ENCODE data around the gene IP6K1.

Gene IP6K1

DNA sequence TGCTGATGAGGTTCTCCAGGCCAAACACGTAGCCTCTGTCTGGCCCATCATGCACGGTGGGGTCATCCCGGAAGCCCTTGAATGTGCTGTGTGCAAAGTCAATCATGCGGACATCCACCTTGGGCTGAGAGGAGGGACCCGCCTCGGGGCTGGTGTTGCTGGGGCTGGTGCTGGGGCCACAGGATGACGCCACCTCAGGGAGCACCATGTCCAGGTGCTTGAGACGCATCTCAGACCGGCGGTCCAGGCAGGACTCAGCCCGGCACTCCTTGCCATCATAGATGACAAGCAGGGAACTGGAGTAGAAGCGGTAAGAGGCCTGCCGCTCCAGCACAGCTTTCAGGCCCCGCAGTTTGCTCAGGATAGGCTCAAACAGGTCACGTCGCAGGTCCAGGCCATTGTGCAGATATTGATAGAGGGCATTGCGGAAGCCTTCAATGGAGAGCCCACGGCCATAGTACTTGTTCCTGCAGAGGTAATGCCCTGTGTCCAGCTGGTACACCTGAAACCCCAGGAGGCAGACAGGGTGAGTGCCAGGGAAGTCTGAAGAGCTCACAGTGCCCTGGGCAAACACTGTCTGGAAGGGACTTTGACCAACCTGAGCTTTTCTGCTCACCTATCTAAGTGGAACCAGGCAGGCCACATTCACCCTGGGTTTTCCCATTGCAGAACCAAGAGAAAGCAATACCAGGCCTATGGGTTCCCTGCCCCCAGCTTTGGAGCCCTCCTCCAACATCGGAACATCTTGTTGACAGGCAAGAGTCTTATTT is 59.0 kb downstream of the IP6K1 start:
- FAIRE-seq = no peak
- TF ChIP-seq, protein P1, sequence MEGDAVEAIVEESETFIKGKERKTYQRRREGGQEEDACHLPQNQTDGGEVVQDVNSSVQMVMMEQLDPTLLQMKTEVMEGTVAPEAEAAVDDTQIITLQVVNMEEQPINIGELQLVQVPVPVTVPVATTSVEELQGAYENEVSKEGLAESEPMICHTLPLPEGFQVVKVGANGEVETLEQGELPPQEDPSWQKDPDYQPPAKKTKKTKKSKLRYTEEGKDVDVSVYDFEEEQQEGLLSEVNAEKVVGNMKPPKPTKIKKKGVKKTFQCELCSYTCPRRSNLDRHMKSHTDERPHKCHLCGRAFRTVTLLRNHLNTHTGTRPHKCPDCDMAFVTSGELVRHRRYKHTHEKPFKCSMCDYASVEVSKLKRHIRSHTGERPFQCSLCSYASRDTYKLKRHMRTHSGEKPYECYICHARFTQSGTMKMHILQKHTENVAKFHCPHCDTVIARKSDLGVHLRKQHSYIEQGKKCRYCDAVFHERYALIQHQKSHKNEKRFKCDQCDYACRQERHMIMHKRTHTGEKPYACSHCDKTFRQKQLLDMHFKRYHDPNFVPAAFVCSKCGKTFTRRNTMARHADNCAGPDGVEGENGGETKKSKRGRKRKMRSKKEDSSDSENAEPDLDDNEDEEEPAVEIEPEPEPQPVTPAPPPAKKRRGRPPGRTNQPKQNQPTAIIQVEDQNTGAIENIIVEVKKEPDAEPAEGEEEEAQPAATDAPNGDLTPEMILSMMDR (IDR thresholded peaks at IDR 0.05; ENCODE audit: insufficient read depth, missing control alignments) = no peak

DNA sequence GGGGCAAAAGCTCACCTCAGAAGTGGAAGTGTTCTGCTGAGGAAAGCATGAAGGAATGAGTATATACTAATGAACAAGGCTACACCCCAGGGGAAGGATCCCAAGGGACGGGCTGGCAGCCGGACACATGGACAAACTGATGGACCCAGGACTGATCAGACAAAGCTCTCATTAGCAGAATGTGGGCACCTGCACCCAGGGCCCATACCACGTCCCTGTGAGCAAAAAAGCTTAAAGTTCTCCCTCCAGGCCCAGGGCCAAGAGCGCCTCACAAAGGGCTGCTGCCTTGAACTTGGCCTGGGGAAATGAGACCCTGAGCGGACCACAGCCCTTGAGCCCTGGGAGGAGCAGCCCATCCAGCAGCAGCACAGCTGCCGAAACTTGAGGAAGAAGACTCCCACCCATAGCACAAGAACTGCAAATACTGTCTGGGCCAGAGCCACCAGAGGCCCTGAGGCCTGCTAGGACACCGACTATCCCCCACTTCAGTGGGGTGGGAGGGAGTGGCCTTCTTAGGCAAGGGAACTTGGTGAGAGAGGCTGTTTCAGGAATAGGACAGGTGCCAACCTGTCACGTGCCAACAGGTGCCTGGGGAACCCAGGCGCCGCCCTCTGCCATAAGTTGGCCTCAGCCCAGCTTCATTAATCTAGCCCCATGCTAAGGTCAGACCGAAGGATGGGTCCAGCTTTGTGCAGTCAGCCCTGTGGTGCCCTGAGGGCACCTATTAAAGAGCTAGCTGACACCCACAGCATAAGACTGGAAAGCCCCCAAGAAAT is 60.2 kb downstream of the IP6K1 start:
- TF ChIP-seq, protein P1 (IDR thresholded peaks at IDR 0.05; ENCODE audit: insufficient read depth, missing control alignments) = no peak
- FAIRE-seq (no peak), DNase-seq (ENCODE audit: insufficient read length, low spot score) (no peak)

More for the DNA sequence above, 59.0 kb downstream of the IP6K1 start:
- DNase-seq (ENCODE audit: insufficient read length, low spot score) = no peak

DNA sequence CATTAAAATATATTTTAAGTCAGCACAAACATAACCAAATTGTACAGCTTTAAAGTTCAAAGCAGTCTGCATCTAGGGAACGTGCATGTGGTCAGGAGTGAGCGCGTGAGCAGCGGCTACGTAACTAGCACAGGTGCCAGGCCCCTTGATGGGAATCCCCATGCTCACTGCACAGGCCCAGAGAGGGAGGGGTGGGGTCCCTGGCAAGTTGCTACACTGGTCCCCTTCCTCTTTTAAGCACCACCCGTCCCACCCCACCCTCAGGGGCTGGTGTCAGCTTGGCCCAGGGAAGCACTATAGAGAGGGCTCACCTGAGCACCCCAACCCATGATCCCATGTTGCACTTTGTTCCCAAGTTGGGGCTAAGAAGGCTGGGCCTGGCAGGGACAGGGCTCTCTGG is 61.8 kb downstream of the IP6K1 start:
- FAIRE-seq (no peak), DNase-seq (ENCODE audit: insufficient read length, low spot score) (no peak)
- TF ChIP-seq, protein P1 (IDR thresholded peaks at IDR 0.05; ENCODE audit: insufficient read depth, missing control alignments) = no peak

DNA sequence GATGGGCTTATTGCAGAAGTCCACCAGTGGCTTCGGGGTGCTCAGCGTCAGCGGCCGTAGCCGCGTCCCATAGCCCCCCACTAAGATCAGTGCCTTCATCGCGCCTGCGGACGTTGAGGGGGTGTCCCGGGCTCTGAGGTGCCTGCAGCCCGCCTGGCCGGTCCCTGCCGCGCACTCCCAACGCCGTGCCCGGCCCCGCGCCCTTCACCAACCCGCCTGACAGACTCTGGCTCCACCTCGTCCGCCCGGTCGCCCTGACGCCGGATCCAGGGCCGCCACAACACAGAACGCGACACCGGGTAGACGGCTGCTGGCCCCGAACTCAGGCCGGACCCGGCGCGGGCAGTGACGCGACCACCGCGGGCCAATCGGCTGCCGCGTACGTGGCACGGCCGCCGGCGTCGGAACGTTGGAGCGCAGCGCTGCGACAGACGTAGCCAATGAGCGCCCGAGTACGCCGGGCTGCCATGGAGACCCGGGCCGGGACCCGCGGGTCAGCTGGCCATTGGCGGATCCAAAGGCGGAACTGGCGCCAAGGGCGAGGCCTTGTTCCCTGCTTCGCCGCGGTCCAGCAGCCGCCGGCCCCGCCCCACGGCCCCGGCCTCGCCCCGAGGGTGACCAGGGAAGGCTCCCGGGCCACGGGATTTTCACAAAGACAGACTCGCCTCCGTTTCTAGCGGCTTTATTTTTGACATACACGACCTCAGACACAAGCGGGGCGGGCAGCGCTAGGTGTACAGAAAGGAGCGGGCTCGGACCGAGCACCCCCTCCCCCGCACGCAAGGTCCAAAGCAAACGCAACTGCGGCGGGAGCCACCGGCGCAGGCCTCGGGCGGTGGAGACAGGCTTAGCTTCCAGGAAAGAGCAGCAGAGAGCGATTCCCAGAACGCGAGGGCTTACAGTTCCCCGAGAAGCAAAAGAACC is 62.5 kb downstream of the IP6K1 start, which contains the start of gene GMPPB:
GMPPB (minus strand) TSS at position 324 of the 924 bp plus-strand sequence; CDS start at position 99, 225 bp downstream.
- TF ChIP-seq, protein P1 (IDR thresholded peaks at IDR 0.05; ENCODE audit: insufficient read depth, missing control alignments) = no peak
- FAIRE-seq (no peak), DNase-seq (ENCODE audit: insufficient read length, low spot score) (peak; percentile 98)

DNA sequence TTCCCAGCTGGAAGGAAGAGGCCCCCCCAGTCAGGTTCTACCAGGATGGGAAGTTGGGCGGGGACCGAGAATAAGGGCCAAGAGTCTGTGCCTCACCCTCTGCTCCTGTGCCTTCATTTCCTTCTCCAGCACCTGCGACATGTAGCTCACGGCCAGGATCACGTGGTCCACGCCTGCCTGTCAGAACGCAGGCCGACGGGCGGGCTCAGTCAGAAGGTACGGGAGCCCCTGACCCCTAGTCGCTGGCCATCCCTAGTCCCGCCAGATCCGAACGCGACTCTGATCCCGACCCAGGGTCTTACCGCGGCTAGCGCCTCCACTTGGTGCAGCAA is 63.1 kb downstream of the IP6K1 start:
- TF ChIP-seq, protein P1 (IDR thresholded peaks at IDR 0.05; ENCODE audit: insufficient read depth, missing control alignments) = no peak
- DNase-seq (ENCODE audit: insufficient read length, low spot score) (no peak), FAIRE-seq (no peak)

DNA sequence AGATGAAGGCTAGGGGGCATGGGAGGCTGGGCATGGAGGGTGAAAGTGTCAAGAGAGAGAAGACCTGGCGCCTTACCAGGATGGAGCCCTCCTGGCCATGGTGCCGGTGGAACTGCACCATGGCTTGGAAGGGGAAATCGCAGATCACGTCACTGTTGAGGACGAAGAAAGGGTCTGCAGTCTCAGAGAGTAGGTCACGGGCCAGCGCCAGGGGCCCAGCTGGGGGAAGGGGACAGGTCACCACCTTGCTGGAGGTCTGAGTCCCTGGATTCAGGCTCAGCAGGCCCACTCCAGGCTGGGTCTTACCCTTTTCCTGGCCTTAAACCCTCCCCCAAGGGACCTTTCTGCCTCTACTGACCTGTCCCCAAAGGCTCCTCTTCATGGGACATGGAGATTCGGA is 63.4 kb downstream of the IP6K1 start:
- FAIRE-seq (no peak), DNase-seq (ENCODE audit: insufficient read length, low spot score) (no peak)
- TF ChIP-seq, protein P1 (IDR thresholded peaks at IDR 0.05; ENCODE audit: insufficient read depth, missing control alignments) = no peak

Data from D721Med (cell line).